Chondrocyte (in vitro differentiated cells): ENCODE results near the gene DMWD. TPM values are rescaled to one million over a fixed set of nuclear protein-coding genes. Genes with fewer than 3 reads are reported as not detected.
A peak's percentile ranks its signal among the peaks of the same experiment; 100 is the strongest.

Experiments used
- DNase-seq: peaks from one replicate; pipeline ENCODE4 v3.0.0; 2021; ENCODE audit warnings: mixed read lengths, low spot score
- H3K27ac Mint-ChIP-seq: one replicate; pipeline ENCODE4 v1.8.0; 2021; ENCODE audit warnings: mild to moderate bottlenecking, moderate library complexity, mixed read lengths; ENCODE audit not compliant: unreplicated experiment
- H3K27me3 Mint-ChIP-seq: 2 replicates; pipeline ENCODE4 v1.8.0; 2021; ENCODE audit warnings: low read depth, mixed read lengths
- H3K36me3 Mint-ChIP-seq: 2 replicates; pipeline ENCODE4 v1.8.0; 2021; ENCODE audit warnings: low read depth, mixed read lengths
- H3K4me1 Mint-ChIP-seq: 2 replicates; pipeline ENCODE4 v1.8.0; 2021; ENCODE audit warnings: low read depth, mild to moderate bottlenecking, mixed read lengths
- H3K4me3 Mint-ChIP-seq: one replicate; pipeline ENCODE4 v1.8.0; 2021; ENCODE audit warnings: mild to moderate bottlenecking, moderate library complexity, mixed read lengths; ENCODE audit not compliant: unreplicated experiment
- H3K9me3 Mint-ChIP-seq: 2 replicates; pipeline ENCODE4 v1.8.0; 2021; ENCODE audit warnings: low read depth, mixed read lengths
- total RNA-seq: library from RNA; stranded (reverse); gene quantifications from 3 replicates; pipeline ENCODE4 v1.2.1, GENCODE V29; 2021
- TF ChIP-seq, protein P1 (sequence below): fragments of 200-600 bp; sonication (generic); IDR thresholded peaks from 2 replicates; pipeline ENCODE4 v1.5.0; 2021; ENCODE audit warnings: antibody characterized with exemption, mild to moderate bottlenecking, moderate library complexity

DMWD gene
- total RNA-seq, 1 donor from 2014 or later, result 77.6 TPM

- H3K27me3 Mint-ChIP-seq, result no peaks in the 10 kb centered on the region
- H3K27ac Mint-ChIP-seq, result peak overlapping the region; percentile 2
- peaks cover 22% of the 10 kb centered on the region for H3K36me3 Mint-ChIP-seq
- no peaks in the 10 kb centered on the region for H3K9me3 Mint-ChIP-seq
- TF ChIP-seq, protein P1, sequence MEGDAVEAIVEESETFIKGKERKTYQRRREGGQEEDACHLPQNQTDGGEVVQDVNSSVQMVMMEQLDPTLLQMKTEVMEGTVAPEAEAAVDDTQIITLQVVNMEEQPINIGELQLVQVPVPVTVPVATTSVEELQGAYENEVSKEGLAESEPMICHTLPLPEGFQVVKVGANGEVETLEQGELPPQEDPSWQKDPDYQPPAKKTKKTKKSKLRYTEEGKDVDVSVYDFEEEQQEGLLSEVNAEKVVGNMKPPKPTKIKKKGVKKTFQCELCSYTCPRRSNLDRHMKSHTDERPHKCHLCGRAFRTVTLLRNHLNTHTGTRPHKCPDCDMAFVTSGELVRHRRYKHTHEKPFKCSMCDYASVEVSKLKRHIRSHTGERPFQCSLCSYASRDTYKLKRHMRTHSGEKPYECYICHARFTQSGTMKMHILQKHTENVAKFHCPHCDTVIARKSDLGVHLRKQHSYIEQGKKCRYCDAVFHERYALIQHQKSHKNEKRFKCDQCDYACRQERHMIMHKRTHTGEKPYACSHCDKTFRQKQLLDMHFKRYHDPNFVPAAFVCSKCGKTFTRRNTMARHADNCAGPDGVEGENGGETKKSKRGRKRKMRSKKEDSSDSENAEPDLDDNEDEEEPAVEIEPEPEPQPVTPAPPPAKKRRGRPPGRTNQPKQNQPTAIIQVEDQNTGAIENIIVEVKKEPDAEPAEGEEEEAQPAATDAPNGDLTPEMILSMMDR, result no peak
- H3K4me3 Mint-ChIP-seq, result peak overlapping the region; percentile 97
- peaks cover 21% of the 10 kb centered on the region for H3K4me1 Mint-ChIP-seq
- DNase-seq, result no peak
These were observed 1.7 kb downstream of the DMWD start for GRCh38 chr19:45790942-45791341.

GRCh38 chr19:45789035-45789786, 3.4 kb downstream of the DMWD start:
- H3K36me3 Mint-ChIP-seq, result peaks cover 22% of the 10 kb centered on the region
- no peaks in the 10 kb centered on the region for H3K27me3 Mint-ChIP-seq
- no peak for DNase-seq
- TF ChIP-seq, protein P1, result no peak
- H3K4me1 Mint-ChIP-seq, result peaks cover 27% of the 10 kb centered on the region
- no peak overlapping the region for H3K27ac Mint-ChIP-seq
- no peaks in the 10 kb centered on the region for H3K9me3 Mint-ChIP-seq
- H3K4me3 Mint-ChIP-seq, result no peak overlapping the region

DNA sequence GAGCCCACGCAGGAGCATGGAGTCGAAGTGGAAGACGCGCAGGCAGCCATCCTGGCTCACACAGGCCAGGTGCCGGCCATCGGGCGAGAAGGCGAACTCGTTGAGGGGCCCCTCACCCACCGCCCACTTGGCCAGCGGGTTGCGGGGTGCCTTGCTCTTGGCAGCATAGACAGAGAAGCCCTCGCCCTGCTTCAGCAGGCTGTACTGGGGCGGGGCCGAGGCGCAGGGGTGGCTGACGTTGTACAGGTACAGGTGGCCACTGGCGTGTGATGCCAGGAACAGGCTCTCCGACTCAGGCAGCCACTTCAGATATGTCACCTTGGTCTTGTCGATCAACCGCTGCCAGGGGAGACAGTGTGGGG, 6.1 kb downstream of the DMWD start:
- Mint-ChIP-seq H3K9me3 (no peaks in the 10 kb centered on the region), H3K4me3 (no peak overlapping the region), H3K27ac (no peak overlapping the region), H3K36me3 (peaks cover 24% of the 10 kb centered on the region), H3K27me3 (no peaks in the 10 kb centered on the region), H3K4me1 (peaks cover 31% of the 10 kb centered on the region)
- DNase-seq, result no peak
- TF ChIP-seq, protein P1, result no peak

- H3K27ac Mint-ChIP-seq, result no peak overlapping the region
- TF ChIP-seq, protein P1, result no peak
- H3K9me3 Mint-ChIP-seq, result no peaks in the 10 kb centered on the region
- H3K27me3 Mint-ChIP-seq, result no peaks in the 10 kb centered on the region
- no peak for DNase-seq
- H3K36me3 Mint-ChIP-seq, result peaks cover 24% of the 10 kb centered on the region
- H3K4me3 Mint-ChIP-seq, result no peak overlapping the region
- peaks cover 29% of the 10 kb centered on the region for H3K4me1 Mint-ChIP-seq
These were observed 6.7 kb downstream of the DMWD start for GRCh38 chr19:45785781-45786532.

GRCh38 chr19:45785097-45785496, 7.5 kb downstream of the DMWD start:
- TF ChIP-seq, protein P1, result no peak
- Mint-ChIP-seq H3K9me3 (no peaks in the 10 kb centered on the region), H3K27ac (peak overlapping the region; percentile 54), H3K27me3 (no peaks in the 10 kb centered on the region), H3K36me3 (peaks cover 23% of the 10 kb centered on the region), H3K4me1 (peaks cover 35% of the 10 kb centered on the region), H3K4me3 (no peak overlapping the region)
- no peak for DNase-seq
